ENCODE measurements around the gene MAMDC2. TPM values are rescaled to one million over a fixed set of nuclear protein-coding genes. Genes with fewer than 3 reads are reported as not detected.

The MAMDC2 gene
- total and polyA plus RNA-seq, 2 of the 4 experiments (the other 2 are of a cell fraction): 5.0 to 5.2 TPM

DNA sequence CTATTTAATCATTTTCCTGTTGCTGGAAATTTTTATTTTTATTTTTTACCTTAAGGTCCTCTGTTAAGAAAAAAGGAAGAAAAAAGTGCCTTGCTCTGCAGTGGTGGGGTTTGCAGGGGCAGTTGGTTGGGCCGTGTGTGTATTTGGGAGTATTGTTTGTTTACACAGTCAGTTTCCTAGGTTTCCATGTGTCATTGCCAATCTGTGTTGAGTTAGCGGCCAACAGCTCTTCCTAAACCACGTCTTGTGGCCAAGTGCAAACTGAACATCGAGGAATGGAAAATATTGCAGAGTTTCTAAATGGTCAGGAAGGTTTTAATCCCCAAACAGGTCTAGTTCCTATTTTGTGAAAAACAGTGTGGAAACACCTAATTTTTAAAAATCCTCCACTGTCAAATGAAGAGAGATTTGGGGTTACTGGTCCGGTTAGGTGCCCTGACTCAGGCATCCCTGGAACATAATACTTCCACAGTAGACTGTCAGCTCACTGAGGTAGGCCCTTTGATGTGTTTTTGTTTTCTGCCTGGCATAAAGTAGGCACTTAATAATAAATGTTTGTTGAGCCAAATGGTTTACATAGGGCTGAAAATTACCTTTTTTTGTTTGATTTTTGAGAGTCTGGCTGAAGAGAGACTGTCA, 37.0 kb downstream of the MAMDC2 start:
- TF ChIP-seq RFX5 (IDR thresholded peaks at IDR 0.05; ENCODE audit: low read depth, low read length) (no peak), POLR2A (IDR thresholded peaks at IDR 0.05; ENCODE audit: low read depth, low read length) (no peak), NFE2L2 (IDR thresholded peaks at IDR 0.05; ENCODE audit: low read depth, low read length) (no peak), MXI1 (IDR thresholded peaks at IDR 0.05; ENCODE audit: borderline replicate concordance, low read depth, low read length) (no peak), MAFK (IDR thresholded peaks at IDR 0.05; ENCODE audit: low read depth, low read length) (no peak), MAZ (IDR thresholded peaks at IDR 0.05; ENCODE audit: borderline replicate concordance, low read depth, low read length) (no peak), CHD1 (IDR thresholded peaks at IDR 0.05; ENCODE audit: low read depth, low read length) (no peak)
- TF ChIP-seq, protein P1, sequence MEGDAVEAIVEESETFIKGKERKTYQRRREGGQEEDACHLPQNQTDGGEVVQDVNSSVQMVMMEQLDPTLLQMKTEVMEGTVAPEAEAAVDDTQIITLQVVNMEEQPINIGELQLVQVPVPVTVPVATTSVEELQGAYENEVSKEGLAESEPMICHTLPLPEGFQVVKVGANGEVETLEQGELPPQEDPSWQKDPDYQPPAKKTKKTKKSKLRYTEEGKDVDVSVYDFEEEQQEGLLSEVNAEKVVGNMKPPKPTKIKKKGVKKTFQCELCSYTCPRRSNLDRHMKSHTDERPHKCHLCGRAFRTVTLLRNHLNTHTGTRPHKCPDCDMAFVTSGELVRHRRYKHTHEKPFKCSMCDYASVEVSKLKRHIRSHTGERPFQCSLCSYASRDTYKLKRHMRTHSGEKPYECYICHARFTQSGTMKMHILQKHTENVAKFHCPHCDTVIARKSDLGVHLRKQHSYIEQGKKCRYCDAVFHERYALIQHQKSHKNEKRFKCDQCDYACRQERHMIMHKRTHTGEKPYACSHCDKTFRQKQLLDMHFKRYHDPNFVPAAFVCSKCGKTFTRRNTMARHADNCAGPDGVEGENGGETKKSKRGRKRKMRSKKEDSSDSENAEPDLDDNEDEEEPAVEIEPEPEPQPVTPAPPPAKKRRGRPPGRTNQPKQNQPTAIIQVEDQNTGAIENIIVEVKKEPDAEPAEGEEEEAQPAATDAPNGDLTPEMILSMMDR (conservative IDR thresholded peaks at IDR 0.05; ENCODE audit: low read depth, low read length): no peak
- 14% methylated on average over 1 of the region's 5 CpGs; no CpG with 5 or more reads in 1 of the 2 experiments for WGBS, 2 experiments (ENCODE audit: extremely low coverage in 2 of 2, insufficient read length in 1 of 2)
- intact Hi-C loops (cut with micrococcal nuclease): no loop called here

More for the DNA sequence above, 37.0 kb downstream of the MAMDC2 start:
- no peak overlapping the region for H2AK5ac ChIP-seq (ENCODE audit: low read depth, low read length)
- ATAC-seq (ENCODE audit: low read depth) (no peak; the same call in 1 of the 2 replicates), DNase-seq (peak; percentile 74)
- H3K9me1 ChIP-seq (ENCODE audit: insufficient read depth, low read length): 0 out of 2 replicates have a peak, but pooled peaks cover 2% of the 10 kb centered on the region
- H4K8ac ChIP-seq (ENCODE audit: low read depth in 2 of 2, low read length in 2 of 2): 0 out of 4 replicates have a peak overlapping the region, but pooled peaks of 1 of the 2 experiments have one; percentile 17
- no peaks in the 10 kb centered on the region for H4K20me1 ChIP-seq (ENCODE audit: insufficient read depth, low read length)
- in situ Hi-C loops (cut with MboI; ENCODE audit: low sequenced_read_pairs): no loop called here
- no peaks in the 10 kb centered on the region for H3K36me3 ChIP-seq (ENCODE audit: control insufficient read depth, insufficient read depth, low read length)
- dilution Hi-C loops (cut with HindIII; ENCODE audit: low sequenced_read_pairs, unreplicated experiment): no loop called here
- H3K4me2 ChIP-seq (ENCODE audit: low read depth, low read length): no peak overlapping the region
- H3K9me3 ChIP-seq (ENCODE audit: control insufficient read depth, insufficient read depth, low read length): no peaks in the 10 kb centered on the region
- H3K27me3 ChIP-seq (ENCODE audit: control insufficient read depth, insufficient read depth, low read length): no peaks in the 10 kb centered on the region; the same call in 1 of the 2 replicates
- BruUV-seq (replicated peaks): no TSS peak
- no peak overlapping the region for H2BK5ac ChIP-seq (ENCODE audit: low read depth, low read length, poor library complexity, severe bottlenecking)
- H2BK120ac ChIP-seq (ENCODE audit: low read depth, low read length): no peak overlapping the region
- no peak overlapping the region for H3K18ac ChIP-seq (ENCODE audit: low read depth, low read length)
- no peak overlapping the region for H2BK15ac ChIP-seq (ENCODE audit: low read depth, low read length)
- H3K4ac ChIP-seq (ENCODE audit: low read depth, low read length): no peak overlapping the region
- H4K5ac ChIP-seq (ENCODE audit: low read depth, low read length): no peak overlapping the region
- peak overlapping the region; percentile 8; the same call in 1 of the 2 replicates for H3K14ac ChIP-seq (replicated peaks; ENCODE audit: low read depth, low read length)
- CTCF ChIA-PET: interaction anchor here (1.2 to 1.9 kb wide), 2 partner anchors 30 to 127 kb away, joined by 3 to 7 read pairs; no protein-coding TSS in a partner anchor
- H3K79me1 ChIP-seq (ENCODE audit: low read depth in 1 of 2, low read length in 2 of 2): no peaks in the 10 kb centered on the region
- H2BK20ac ChIP-seq (ENCODE audit: low read depth, low read length): no peak overlapping the region
- peaks cover 1% of the 10 kb centered on the region; the same call in 1 of the 2 replicates for H3K4me1 ChIP-seq (ENCODE audit: control insufficient read depth, insufficient read depth, low read length)
- no peak overlapping the region for H3K27ac ChIP-seq (ENCODE audit: insufficient read depth, low read length)
- POLR2A ChIA-PET (ENCODE audit: unreplicated experiment): no interaction called here
- H2AFZ ChIP-seq (replicated peaks; ENCODE audit: low read length, poor library complexity): no peak overlapping the region
- H3K23ac ChIP-seq (ENCODE audit: low read depth, low read length): no peak overlapping the region
- no peak overlapping the region for H2AK9ac ChIP-seq (replicated peaks; ENCODE audit: low read depth, low read length, poor library complexity)
- no peak overlapping the region for H4K91ac ChIP-seq (ENCODE audit: insufficient read depth, low read depth, low read length)
- no peak overlapping the region for H3K56ac ChIP-seq (ENCODE audit: extremely low read depth, insufficient read depth, low read length)
- no peak overlapping the region for H3K9ac ChIP-seq (ENCODE audit: low read depth, low read length)
- H3K4me3 ChIP-seq (ENCODE audit: insufficient read depth, low read depth, low read length): no peak overlapping the region

Data from IMR-90 (cell line).